IMR-90 (cell line): Measurements from ENCODE around the gene PLAAT4. TPM values are rescaled to one million over a fixed set of nuclear protein-coding genes. Genes with fewer than 3 reads are reported as not detected.

Experiments used
- ATAC-seq: fragments of 200-7000 bp; cut with Tn5 transposase; 2 replicates; pipeline ENCODE4 v1.9.1; 2020; ENCODE audit warnings: low read depth, mild to moderate bottlenecking, moderate library complexity
- BruUV-seq: library from RNA; stranded (reverse); fragments of 400-500 nt; replicated peaks from 2 replicates; lab custom pipeline; 2021; lab: Mats Ljungman, UMichigan
- CTCF ChIA-PET: fragments of 300-600 bp; formaldehyde crosslinking; extraction: SDS; loops from one replicate; lab custom pipeline; 2021; ENCODE audit warnings: antibody characterized with exemption; lab: Yijun Ruan, JAX
- POLR2A ChIA-PET: fragments of 300-600 bp; sonication (Branson Sonifier 250); formaldehyde crosslinking; loops from one replicate; lab custom pipeline; 2022; ENCODE audit warnings: antibody characterized with exemption; ENCODE audit not compliant: unreplicated experiment; lab: Charles Lee
- DNase-seq: peaks from one replicate; pipeline ENCODE4 v3.0.0; 2013
- H2AFZ ChIP-seq: replicated peaks from 2 replicates; pipeline ENCODE3; 2013; ENCODE audit warnings: low read length, mild to moderate bottlenecking; ENCODE audit not compliant: poor library complexity
- H2AK5ac ChIP-seq: 2 replicates; pipeline ENCODE4 v1.6.1; 2013; ENCODE audit warnings: low read depth, low read length, inconsistent platforms
- H2AK9ac ChIP-seq: replicated peaks from 2 replicates; pipeline ENCODE3; 2013; ENCODE audit warnings: mild to moderate bottlenecking, low read depth, low read length, moderate library complexity; ENCODE audit not compliant: poor library complexity
- H2BK120ac ChIP-seq: 2 replicates; pipeline ENCODE4 v1.6.1; 2013; ENCODE audit warnings: low read depth, low read length, inconsistent platforms
- H2BK15ac ChIP-seq: 3 replicates; pipeline ENCODE4 v1.6.1; 2013; ENCODE audit warnings: low read depth, low read length, inconsistent platforms
- H2BK20ac ChIP-seq: 2 replicates; pipeline ENCODE4 v1.6.1; 2013; ENCODE audit warnings: low read depth, mild to moderate bottlenecking, inconsistent platforms, low read length, moderate library complexity
- H2BK5ac ChIP-seq: 2 replicates; pipeline ENCODE4 v1.6.1; 2013; ENCODE audit warnings: mild to moderate bottlenecking, low read depth, low read length, inconsistent platforms; ENCODE audit not compliant: poor library complexity, severe bottlenecking
- H3K14ac ChIP-seq: replicated peaks from 2 replicates; pipeline ENCODE4 v1.6.1; 2013; ENCODE audit warnings: low read depth, low read length, inconsistent platforms
- H3K18ac ChIP-seq: 2 replicates; pipeline ENCODE4 v1.6.1; 2013; ENCODE audit warnings: low read depth, low read length, control low read depth
- H3K23ac ChIP-seq: 2 replicates; pipeline ENCODE4 v1.6.1; 2013; ENCODE audit warnings: low read depth, low read length, inconsistent platforms
- H3K27ac ChIP-seq: 2 replicates; pipeline ENCODE4 v1.5.1; 2013; ENCODE audit warnings: mild to moderate bottlenecking, control low read depth, low read length; ENCODE audit not compliant: insufficient read depth
- H3K27me3 ChIP-seq: 2 replicates; pipeline ENCODE4 v1.6.1; 2013; ENCODE audit warnings: low read length; ENCODE audit not compliant: control insufficient read depth, insufficient read depth
- H3K36me3 ChIP-seq: 2 replicates; pipeline ENCODE4 v1.6.1; 2013; ENCODE audit warnings: low read length, mixed read lengths; ENCODE audit not compliant: control insufficient read depth, insufficient read depth
- H3K4ac ChIP-seq: 2 replicates; pipeline ENCODE4 v1.6.1; 2013; ENCODE audit warnings: low read depth, low read length, inconsistent platforms
- H3K4me1 ChIP-seq: 2 replicates; pipeline ENCODE4 v1.6.1; 2013; ENCODE audit warnings: low read length, mixed read lengths; ENCODE audit not compliant: control insufficient read depth, insufficient read depth
- H3K4me2 ChIP-seq: 2 replicates; pipeline ENCODE4 v1.6.1; 2013; ENCODE audit warnings: low read depth, mild to moderate bottlenecking, control low read depth, low read length, moderate library complexity
- H3K4me3 ChIP-seq: 2 replicates; pipeline ENCODE4 v1.5.1; 2013; ENCODE audit warnings: low read depth, mild to moderate bottlenecking, control low read depth, low read length, moderate library complexity; ENCODE audit not compliant: insufficient read depth
- H3K56ac ChIP-seq: 2 replicates; pipeline ENCODE4 v1.6.1; 2013; ENCODE audit warnings: low read length, inconsistent platforms; ENCODE audit not compliant: insufficient read depth; ENCODE audit errors: extremely low read depth
- H3K79me1 ChIP-seq, 2 experiments: 2 replicates each; pipeline ENCODE4 v1.6.1; 2013; ENCODE audit warnings: low read length in 2 of 2, inconsistent platforms in 1 of 2, low read depth in 1 of 2
- H3K9ac ChIP-seq: 2 replicates; pipeline ENCODE4 v1.6.1; 2013; ENCODE audit warnings: low read depth, low read length, control low read depth
- H3K9me1 ChIP-seq: 2 replicates; pipeline ENCODE4 v1.6.1; 2013; ENCODE audit warnings: low read length, inconsistent platforms; ENCODE audit not compliant: insufficient read depth
- H3K9me3 ChIP-seq: 2 replicates; pipeline ENCODE4 v1.6.1; 2013; ENCODE audit warnings: low read length; ENCODE audit not compliant: control insufficient read depth, insufficient read depth
- H4K20me1 ChIP-seq: 2 replicates; pipeline ENCODE4 v1.6.1; 2013; ENCODE audit warnings: low read length, inconsistent platforms; ENCODE audit not compliant: insufficient read depth
- H4K5ac ChIP-seq: 2 replicates; pipeline ENCODE4 v1.6.1; 2013; ENCODE audit warnings: mild to moderate bottlenecking, low read depth, low read length, control low read depth
- H4K8ac ChIP-seq, 2 experiments: 2 replicates each; pipeline ENCODE4 v1.6.1; 2013; ENCODE audit warnings: low read depth in 2 of 2, low read length in 2 of 2, control low read depth in 1 of 2, inconsistent platforms in 1 of 2
- H4K91ac ChIP-seq: 2 replicates; pipeline ENCODE4 v1.6.1; 2013; ENCODE audit warnings: low read depth, low read length, inconsistent platforms; ENCODE audit not compliant: insufficient read depth
- RAD21 ChIP-seq: IDR thresholded peaks from 2 replicates; pipeline ENCODE4 v1.6.1; 2012; ENCODE audit warnings: low read length, improper control_type of control experiment
- WGBS, 2 experiments: methylation state at CpG; one replicate each; pipeline versions ENCODE4 v1.1.5 to v1.1.7; 2013; ENCODE audit warnings: missing lambda C conversion rate in 2 of 2; ENCODE audit not compliant: insufficient read length in 1 of 2; ENCODE audit errors: extremely low coverage in 2 of 2; 5-methylcytosine and 5-hydroxymethylcytosine counted together
- dilution Hi-C: fragments of 300-500 bp; cut with HindIII; formaldehyde crosslinking; loops from one replicate; pipeline ENCODE4 v1.14.3; 2018; ENCODE audit warnings: low sequenced_read_pairs; ENCODE audit not compliant: unreplicated experiment
- in situ Hi-C: fragments of 300-500 bp; cut with MboI; formaldehyde crosslinking; loops from 3 replicates; pipeline ENCODE4 v1.14.3; 2019; ENCODE audit warnings: low sequenced_read_pairs, inconsistent platforms, mixed read lengths
- intact Hi-C: fragments of 100-400 bp; cut with micrococcal nuclease; formaldehyde crosslinking; loops from 2 replicates; pipeline ENCODE4 v1.10.0; 2022
- polyA plus RNA-seq, 3 experiments: library from polyadenylated mRNA; depleted of rRNA; stranded (reverse); fragments of >200 nt; gene quantifications; 2 replicates each; pipeline ENCODE4 v1.2.3, GENCODE V29; 2012; ENCODE audit warnings: low replicate concordance in 1 of 3
- total RNA-seq: library from RNA; depleted of rRNA; stranded (reverse); fragments of >200 nt; gene quantifications from 2 replicates; pipeline ENCODE4 v1.2.3, GENCODE V29; 2012

PLAAT4 gene
- total and polyA plus RNA-seq, 2 of the 4 experiments (the other 2 are of a cell fraction), result 0.17 to 0.18 TPM

- ATAC-seq, result no peak
- Histone ChIP-seq H3K18ac (no peak overlapping the region), H3K4me3 (no peak overlapping the region), H2BK5ac (no peak overlapping the region), H2AK5ac (no peak overlapping the region), H3K9me3 (no peaks in the 10 kb centered on the region), H3K9me1 (no peaks in the 10 kb centered on the region), H3K4me1 (no peaks in the 10 kb centered on the region), H3K36me3 (no peaks in the 10 kb centered on the region), H4K20me1 (no peaks in the 10 kb centered on the region), H3K4me2 (no peak overlapping the region), H4K5ac (no peak overlapping the region), H3K14ac (no peak overlapping the region), H3K9ac (no peak overlapping the region), H3K4ac (no peak overlapping the region), H3K56ac (no peak overlapping the region), H2AK9ac (no peak overlapping the region), H2BK120ac (no peak overlapping the region), H3K79me1 (no peaks in the 10 kb centered on the region), H3K23ac (no peak overlapping the region), H2BK15ac (no peak overlapping the region), H2AFZ (no peak overlapping the region), H4K8ac (no peak overlapping the region), H3K27me3 (no peaks in the 10 kb centered on the region), H4K91ac (no peak overlapping the region), H3K27ac (no peak overlapping the region), H2BK20ac (no peak overlapping the region)
- intact Hi-C loops (no loop called here), in situ Hi-C loops (no loop called here), dilution Hi-C loops (no loop called here)
- no CpG with 5 or more reads among the region's 3 CpGs for WGBS, 2 experiments
- TF ChIP-seq RAD21, result no peak
- ChIA-PET CTCF (interaction anchor here (0.7 to 1.2 kb wide), 2 partner anchors 12 to 152 kb away, joined by 3 to 5 read pairs; no protein-coding TSS in a partner anchor), POLR2A (no interaction called here)
- no TSS peak for BruUV-seq
- DNase-seq, result no peak
Observed at GRCh38 chr11:63589000-63589399, 52.4 kb downstream of the PLAAT4 start.
